ES-I3 (cell line): Measurements from ENCODE around the gene GGPS1.
"Not testable (repeated sequence)": the region's sequence is repeated elsewhere in the genome, so short reads cannot be mapped to it uniquely, and the experiment has no call there.

Source experiments
- H3K36me3 ChIP-seq: 2 replicates; pipeline ENCODE4 v1.6.1; 2013; ENCODE audit warnings: mild to moderate bottlenecking, low read length, control low read depth, moderate library complexity; ENCODE audit not compliant: insufficient read depth
- H3K4me1 ChIP-seq: 2 replicates; pipeline ENCODE4 v1.6.1; 2013; ENCODE audit warnings: mild to moderate bottlenecking, control low read depth, low read length; ENCODE audit not compliant: insufficient read depth
- H3K9ac ChIP-seq: 2 replicates; pipeline ENCODE4 v1.6.1; 2013; ENCODE audit warnings: low read depth, mild to moderate bottlenecking, low read length, moderate library complexity
- H3K9me3 ChIP-seq: 2 replicates; pipeline ENCODE4 v1.6.1; 2013; ENCODE audit warnings: mild to moderate bottlenecking, low read length, moderate library complexity; ENCODE audit not compliant: control insufficient read depth, insufficient read depth

Gene GGPS1

DNA sequence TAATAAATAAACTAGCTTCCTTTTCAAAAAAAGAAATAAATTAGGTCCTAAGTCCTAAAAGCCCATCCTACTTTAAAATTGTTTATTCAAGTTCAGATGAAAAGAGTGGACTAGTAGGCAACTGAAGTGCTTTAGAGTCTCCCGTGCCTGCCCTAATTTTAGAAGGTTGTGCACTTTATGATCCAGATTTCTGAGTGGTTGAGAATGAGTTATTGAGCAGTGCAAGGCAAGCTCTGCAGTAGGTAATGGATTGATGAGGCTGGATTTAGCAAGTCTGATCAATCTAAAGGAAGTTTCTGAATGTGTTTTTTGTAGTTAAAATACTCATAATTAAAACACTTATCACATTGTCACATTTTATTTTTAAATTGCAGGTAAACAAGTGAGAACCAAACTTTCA is 13.0 kb downstream of the GGPS1 start:
- Histone ChIP-seq H3K9ac (no peak overlapping the region), H3K36me3 (peaks cover 7% of the 10 kb centered on the region; the same call in 1 of the 2 replicates), H3K4me1 (no peaks in the 10 kb centered on the region), H3K9me3 (no peaks in the 10 kb centered on the region)

- H3K9ac ChIP-seq = no peak overlapping the region
- H3K4me1 ChIP-seq = no peaks in the 10 kb centered on the region
- H3K9me3 ChIP-seq = no peaks in the 10 kb centered on the region
- peaks cover 4% of the 10 kb centered on the region; the same call in 1 of the 2 replicates for H3K36me3 ChIP-seq
Measured at GRCh38 chr1:235342039-235342438, 13.7 kb downstream of the GGPS1 start.

- no peaks in the 10 kb centered on the region for H3K4me1 ChIP-seq
- peaks cover 4% of the 10 kb centered on the region; the same call in 1 of the 2 replicates for H3K36me3 ChIP-seq
- H3K9ac ChIP-seq = no peak overlapping the region
- no peaks in the 10 kb centered on the region for H3K9me3 ChIP-seq
Measured at GRCh38 chr1:235342471-235342870, 14.1 kb downstream of the GGPS1 start.

DNA sequence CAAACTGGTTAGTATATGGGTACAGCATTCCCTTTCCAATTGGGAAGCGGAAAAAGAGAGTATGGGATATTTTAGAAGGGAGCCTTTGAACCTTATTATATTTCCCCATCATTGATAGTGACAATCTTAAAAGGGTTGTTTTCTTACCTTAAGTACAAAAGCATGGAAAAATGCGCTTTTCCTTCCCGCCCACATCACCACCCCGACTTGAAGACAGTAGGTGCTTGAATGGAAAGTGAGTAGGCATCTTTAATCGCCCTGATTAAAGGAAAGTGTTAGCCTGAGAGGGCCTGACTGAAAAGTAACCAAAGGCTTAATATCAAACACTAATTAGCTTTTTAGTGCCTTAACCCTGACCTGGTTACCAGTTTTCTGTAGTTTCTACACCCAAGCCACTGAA is 15.4 kb downstream of the GGPS1 start:
- peaks cover 4% of the 10 kb centered on the region; the same call in 1 of the 2 replicates for H3K36me3 ChIP-seq
- H3K9me3 ChIP-seq = no peaks in the 10 kb centered on the region
- no peak overlapping the region for H3K9ac ChIP-seq
- H3K4me1 ChIP-seq = no peaks in the 10 kb centered on the region

DNA sequence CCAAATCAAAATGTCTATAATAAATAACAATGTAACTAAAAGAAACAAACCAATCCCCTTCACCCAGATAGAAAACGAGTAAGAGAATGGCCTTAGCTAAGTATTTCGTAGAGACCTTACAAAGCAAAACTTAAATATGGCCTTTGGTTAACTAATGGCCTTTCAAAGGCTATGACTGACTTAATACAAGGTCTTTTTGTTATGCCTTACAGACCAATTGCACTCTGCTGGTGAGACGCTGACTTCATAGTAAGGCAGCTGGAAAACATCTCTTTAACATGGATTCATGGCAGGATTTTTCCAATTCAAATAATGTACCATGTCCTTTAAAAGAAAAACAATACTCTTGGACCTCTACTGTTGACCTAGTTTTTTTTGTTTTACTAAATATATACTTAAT is 23.1 kb downstream of the GGPS1 start:
- no peaks in the 10 kb centered on the region for H3K9me3 ChIP-seq
- H3K9ac ChIP-seq = no peak overlapping the region
- no peaks in the 10 kb centered on the region for H3K36me3 ChIP-seq
- H3K4me1 ChIP-seq = 0 out of 2 replicates have a peak, but pooled peaks cover 4% of the 10 kb centered on the region

DNA sequence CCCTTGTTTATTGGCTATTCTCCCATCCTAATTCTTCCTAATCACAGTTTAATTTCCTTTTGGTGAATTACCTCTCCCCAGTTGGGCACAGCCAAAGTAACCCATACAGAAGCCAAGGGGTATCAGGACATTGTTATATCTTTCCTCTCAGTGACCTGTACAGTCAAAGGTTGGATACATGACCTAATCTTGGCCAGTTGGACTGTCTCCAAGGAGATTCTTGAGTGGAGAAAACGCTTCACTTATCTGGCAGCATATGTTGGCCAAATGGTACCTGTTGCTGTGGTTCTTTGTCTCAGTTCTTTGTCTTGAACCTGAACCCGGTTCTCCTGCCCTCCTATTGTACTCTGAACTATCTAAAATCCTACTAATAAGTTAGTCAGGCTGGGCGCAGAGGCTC is 23.5 kb downstream of the GGPS1 start:
- H3K36me3 ChIP-seq = no peaks in the 10 kb centered on the region
- no peaks in the 10 kb centered on the region for H3K9me3 ChIP-seq
- H3K4me1 ChIP-seq = 0 out of 2 replicates have a peak, but pooled peaks cover 4% of the 10 kb centered on the region
- no peak overlapping the region for H3K9ac ChIP-seq

- 0 out of 2 replicates have a peak, but pooled peaks cover 4% of the 10 kb centered on the region for H3K4me1 ChIP-seq
- no peaks in the 10 kb centered on the region for H3K36me3 ChIP-seq
- H3K9me3 ChIP-seq = no peaks in the 10 kb centered on the region
- H3K9ac ChIP-seq = no peak overlapping the region
Measured at GRCh38 chr1:235357485-235358373, 29.4 kb downstream of the GGPS1 start.

DNA sequence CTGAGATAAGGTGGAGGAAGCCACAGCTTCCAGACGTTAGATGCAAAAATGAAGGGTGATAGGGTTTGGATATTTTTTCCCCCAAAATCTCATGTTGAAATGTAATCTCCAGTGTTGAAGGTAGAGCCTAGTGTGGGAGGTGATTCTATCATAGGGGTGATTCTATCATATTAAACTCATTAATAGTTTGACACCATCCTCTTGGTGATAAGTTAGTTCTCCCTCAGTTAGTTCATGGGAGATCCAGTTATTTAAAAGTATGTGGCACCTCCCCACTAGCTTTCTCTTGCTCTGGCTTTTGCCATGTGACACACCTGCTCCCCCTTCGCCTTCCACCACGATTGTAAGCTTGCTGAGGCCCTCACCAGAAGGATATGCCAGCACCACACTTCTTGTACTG is 30.5 kb downstream of the GGPS1 start:
- Histone ChIP-seq H3K9ac (no peak overlapping the region), H3K4me1 (0 out of 2 replicates have a peak, but pooled peaks cover 4% of the 10 kb centered on the region), H3K9me3 (no peaks in the 10 kb centered on the region), H3K36me3 (no peaks in the 10 kb centered on the region)

DNA sequence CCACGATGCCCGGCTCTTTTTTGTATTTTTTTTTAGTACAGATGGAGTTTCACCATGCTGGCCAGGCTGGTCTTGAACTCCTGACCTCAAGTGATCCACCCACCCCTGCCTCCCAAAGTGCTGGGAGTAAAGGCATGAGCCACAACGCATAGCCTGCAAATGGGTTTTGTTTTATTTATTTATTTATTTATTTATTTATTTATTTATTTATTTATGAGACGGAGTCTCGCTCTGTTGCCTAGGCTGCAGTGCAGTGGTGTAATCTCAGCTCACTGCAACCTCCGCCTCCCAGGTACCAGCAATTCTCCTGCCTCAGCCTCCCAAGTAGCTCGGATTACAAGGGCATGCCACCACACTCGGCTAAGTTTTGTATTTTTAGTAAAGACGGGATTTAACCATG is 35.8 kb downstream of the GGPS1 start:
- H3K9ac ChIP-seq, H3K4me1 ChIP-seq, H3K9me3 ChIP-seq, H3K36me3 ChIP-seq: not testable (repeated sequence)

DNA sequence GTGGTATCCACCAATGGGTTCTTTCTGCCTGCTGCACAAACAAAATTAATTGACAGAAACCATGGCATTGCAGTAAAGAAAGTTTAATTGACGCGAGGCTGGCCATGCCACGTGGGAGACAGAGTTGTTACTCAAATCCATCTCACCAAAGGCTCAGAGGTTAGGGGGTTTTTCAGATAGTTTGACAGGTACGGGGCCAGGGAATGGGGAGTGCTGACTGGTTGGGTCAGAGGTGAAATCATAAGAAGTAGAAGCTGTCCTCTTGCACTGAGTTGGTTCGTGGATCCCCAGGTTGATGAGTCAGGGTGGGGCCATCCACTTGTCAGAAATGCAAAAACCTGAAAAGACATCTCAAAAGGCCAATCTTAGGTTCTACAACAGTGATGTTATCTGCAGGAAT is 37.9 kb downstream of the GGPS1 start:
- Histone ChIP-seq H3K4me1 (no peaks in the 10 kb centered on the region), H3K36me3 (no peaks in the 10 kb centered on the region), H3K9ac (no peak overlapping the region), H3K9me3 (no peaks in the 10 kb centered on the region)

- H3K9ac ChIP-seq = peak within 1 kb of the TSS; percentile 89
- no peaks in the 10 kb centered on the region for H3K4me1 ChIP-seq
- H3K36me3 ChIP-seq = no peaks in the 10 kb centered on the region
- H3K9me3 ChIP-seq = no peaks in the 10 kb centered on the region
Measured at GRCh38 chr1:235367000-235367908, 38.9 kb downstream of the GGPS1 start, which contains the start of gene TBCE. Gene TBCE (plus strand): TSS chr1:235367427. CDS start chr1:235380050, 12,623 bp downstream.

DNA sequence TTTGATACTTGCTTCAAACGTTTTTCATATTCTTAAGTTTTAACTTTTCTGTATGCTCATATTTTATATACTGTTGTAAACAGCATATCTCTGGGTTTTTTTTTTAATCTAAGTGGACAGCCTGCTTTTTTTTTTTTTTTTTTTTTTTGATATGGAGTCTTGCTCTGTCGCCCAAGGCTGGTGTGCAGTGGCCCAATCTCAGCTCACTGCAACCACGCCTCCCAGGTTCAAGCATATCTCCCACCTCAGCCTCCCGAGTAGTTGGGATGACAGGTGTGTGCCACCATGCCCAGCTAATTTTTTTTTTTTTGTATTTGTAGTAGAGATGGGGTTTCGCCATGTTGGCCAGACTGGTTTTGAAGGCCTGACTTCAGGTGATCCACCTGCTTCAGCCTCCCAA is 40.1 kb downstream of the GGPS1 start:
- no peaks in the 10 kb centered on the region for H3K9me3 ChIP-seq
- H3K36me3 ChIP-seq = no peaks in the 10 kb centered on the region
- H3K4me1 ChIP-seq = no peaks in the 10 kb centered on the region
- H3K9ac ChIP-seq = peak overlapping the region; percentile 89; the same call in 1 of the 2 replicates

DNA sequence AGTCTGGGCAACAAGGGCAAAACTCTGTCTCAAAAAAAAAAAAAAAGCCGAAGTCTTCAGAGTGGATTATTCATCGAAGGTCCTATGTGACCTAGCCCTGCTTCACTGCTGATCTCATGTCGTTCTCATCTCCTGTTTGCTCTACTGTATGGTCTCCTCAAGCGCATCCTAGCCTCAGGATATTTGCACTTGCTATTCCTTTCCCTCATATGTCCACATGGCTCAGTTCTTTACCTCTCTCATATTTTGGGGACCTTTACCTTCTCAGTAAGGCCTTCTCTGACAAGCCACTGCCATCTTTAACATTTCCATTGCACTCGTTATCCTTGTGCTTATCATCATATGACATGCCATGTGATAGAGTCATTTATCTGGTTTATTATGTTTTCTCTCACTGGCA is 41.4 kb downstream of the GGPS1 start:
- Histone ChIP-seq H3K9ac (no peak overlapping the region), H3K4me1 (no peaks in the 10 kb centered on the region), H3K36me3 (no peaks in the 10 kb centered on the region), H3K9me3 (no peaks in the 10 kb centered on the region)

GRCh38 chr1:235375919-235376605 is 47.7 kb downstream of the GGPS1 start:
- no peaks in the 10 kb centered on the region for H3K4me1 ChIP-seq
- H3K36me3 ChIP-seq = no peaks in the 10 kb centered on the region; the same call in 1 of the 2 replicates
- no peaks in the 10 kb centered on the region for H3K9me3 ChIP-seq
- no peak overlapping the region for H3K9ac ChIP-seq
